Measurements from ENCODE around the gene RPS17.

Gene RPS17

GRCh38 chr15:82568986-82569385, 28.7 kb upstream of the RPS17 start:
- Histone ChIP-seq H3K27me3 (ENCODE audit: control insufficient read depth in 2 of 2, insufficient read depth in 2 of 2, low read length in 2 of 2) (peaks cover 6 to 16% of the 10 kb centered on the region in 2 donors), H3K9me3 (ENCODE audit: control insufficient read depth in 2 of 2, low read length in 2 of 2) (no peaks in the 10 kb centered on the region), H3K9ac (ENCODE audit: low read depth in 1 of 2, low read length in 2 of 2) (no peak overlapping the region), H3K36me3 (ENCODE audit: control insufficient read depth in 2 of 2, insufficient read depth in 2 of 2, low read length in 2 of 2) (no peaks in the 10 kb centered on the region), H3K4me1 (ENCODE audit: control insufficient read depth in 2 of 2, insufficient read depth in 2 of 2, low read length in 2 of 2) (no peaks in the 10 kb centered on the region), H3K4me3 (ENCODE audit: low read length in 2 of 2) (no peak overlapping the region), H3K27ac (ENCODE audit: low read depth in 2 of 2, low read length in 2 of 2) (no peak overlapping the region)

- Histone ChIP-seq H3K27ac (ENCODE audit: low read depth in 2 of 2, low read length in 2 of 2) (no peak overlapping the region), H3K4me3 (ENCODE audit: low read length in 2 of 2) (no peak overlapping the region), H3K9ac (ENCODE audit: low read depth in 1 of 2, low read length in 2 of 2) (no peak overlapping the region), H3K9me3 (ENCODE audit: control insufficient read depth in 2 of 2, low read length in 2 of 2) (no peaks in the 10 kb centered on the region), H3K27me3 (ENCODE audit: control insufficient read depth in 2 of 2, insufficient read depth in 2 of 2, low read length in 2 of 2) (peaks cover 5 to 15% of the 10 kb centered on the region in 2 donors), H3K4me1 (ENCODE audit: control insufficient read depth in 2 of 2, insufficient read depth in 2 of 2, low read length in 2 of 2) (no peaks in the 10 kb centered on the region), H3K36me3 (ENCODE audit: control insufficient read depth in 2 of 2, insufficient read depth in 2 of 2, low read length in 2 of 2) (no peaks in the 10 kb centered on the region)
Measured at GRCh38 chr15:82567661-82568060, 27.4 kb upstream of the RPS17 start.

- no peak overlapping the region for H3K27ac ChIP-seq (ENCODE audit: low read depth in 2 of 2, low read length in 2 of 2)
- H3K4me1 ChIP-seq (ENCODE audit: control insufficient read depth in 2 of 2, insufficient read depth in 2 of 2, low read length in 2 of 2): no peaks in the 10 kb centered on the region
- no peak overlapping the region for H3K4me3 ChIP-seq (ENCODE audit: low read length in 2 of 2)
- no peaks in the 10 kb centered on the region for H3K9me3 ChIP-seq (ENCODE audit: control insufficient read depth in 2 of 2, low read length in 2 of 2)
- H3K27me3 ChIP-seq (ENCODE audit: control insufficient read depth in 2 of 2, insufficient read depth in 2 of 2, low read length in 2 of 2): peaks cover 0 to 8% of the 10 kb centered on the region in 2 donors
- H3K9ac ChIP-seq (ENCODE audit: low read depth in 1 of 2, low read length in 2 of 2): no peak overlapping the region
- no peaks in the 10 kb centered on the region for H3K36me3 ChIP-seq (ENCODE audit: control insufficient read depth in 2 of 2, insufficient read depth in 2 of 2, low read length in 2 of 2)
Measured at GRCh38 chr15:82566690-82567089, 26.4 kb upstream of the RPS17 start.

DNA sequence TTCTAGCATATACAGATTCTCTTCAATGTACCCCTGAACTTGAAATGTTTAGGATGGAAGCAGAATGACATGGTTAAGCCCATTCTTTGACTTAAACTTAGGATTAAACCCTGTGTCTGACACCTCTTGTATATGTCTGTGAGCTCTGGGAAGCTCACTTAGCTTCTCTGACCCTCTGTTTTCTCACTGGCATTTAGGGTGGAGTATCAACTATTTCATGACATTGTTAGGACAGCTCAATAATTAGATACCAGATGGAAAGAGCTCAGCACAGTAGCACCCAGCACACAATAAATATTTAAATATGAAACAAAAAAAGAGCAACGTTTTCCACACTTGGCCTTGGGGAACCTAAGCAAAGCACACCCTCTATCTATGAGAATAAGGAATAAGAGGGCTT, 18.2 kb upstream of the RPS17 start:
- Histone ChIP-seq H3K36me3 (ENCODE audit: control insufficient read depth in 2 of 2, insufficient read depth in 2 of 2, low read length in 2 of 2) (no peaks in the 10 kb centered on the region), H3K9ac (ENCODE audit: low read depth in 1 of 2, low read length in 2 of 2) (no peak overlapping the region), H3K4me1 (ENCODE audit: control insufficient read depth in 2 of 2, insufficient read depth in 2 of 2, low read length in 2 of 2) (no peaks in the 10 kb centered on the region), H3K9me3 (ENCODE audit: control insufficient read depth in 2 of 2, low read length in 2 of 2) (no peaks in the 10 kb centered on the region), H3K27me3 (ENCODE audit: control insufficient read depth in 2 of 2, insufficient read depth in 2 of 2, low read length in 2 of 2) (peaks cover 0 to 4% of the 10 kb centered on the region in 2 donors), H3K27ac (ENCODE audit: low read depth in 2 of 2, low read length in 2 of 2) (no peak overlapping the region), H3K4me3 (ENCODE audit: low read length in 2 of 2) (no peak overlapping the region)

GRCh38 chr15:82556315-82557035, 16.2 kb upstream of the RPS17 start:
- no peak overlapping the region for H3K27ac ChIP-seq (ENCODE audit: low read depth in 2 of 2, low read length in 2 of 2)
- no peak overlapping the region for H3K9ac ChIP-seq (ENCODE audit: low read depth in 1 of 2, low read length in 2 of 2)
- H3K9me3 ChIP-seq (ENCODE audit: control insufficient read depth in 2 of 2, low read length in 2 of 2): no peaks in the 10 kb centered on the region
- no peaks in the 10 kb centered on the region for H3K4me1 ChIP-seq (ENCODE audit: control insufficient read depth in 2 of 2, insufficient read depth in 2 of 2, low read length in 2 of 2)
- H3K4me3 ChIP-seq (ENCODE audit: low read length in 2 of 2): no peak overlapping the region
- H3K36me3 ChIP-seq (ENCODE audit: control insufficient read depth in 2 of 2, insufficient read depth in 2 of 2, low read length in 2 of 2): peaks cover 0 to 3% of the 10 kb centered on the region in 2 donors
- peaks cover 0 to 4% of the 10 kb centered on the region in 2 donors for H3K27me3 ChIP-seq (ENCODE audit: control insufficient read depth in 2 of 2, insufficient read depth in 2 of 2, low read length in 2 of 2)

GRCh38 chr15:82554849-82555248, 14.6 kb upstream of the RPS17 start:
- no peak overlapping the region for H3K27ac ChIP-seq (ENCODE audit: low read depth in 2 of 2, low read length in 2 of 2)

GRCh38 chr15:82554351-82554750, 14.1 kb upstream of the RPS17 start:
- H3K36me3 ChIP-seq (ENCODE audit: control insufficient read depth in 2 of 2, insufficient read depth in 2 of 2, low read length in 2 of 2): peaks cover 0 to 3% of the 10 kb centered on the region in 2 donors
- H3K9me3 ChIP-seq (ENCODE audit: control insufficient read depth in 2 of 2, low read length in 2 of 2): no peaks in the 10 kb centered on the region
- H3K27ac ChIP-seq (ENCODE audit: low read depth in 2 of 2, low read length in 2 of 2): no peak overlapping the region
- H3K4me3 ChIP-seq (ENCODE audit: low read length in 2 of 2): no peak overlapping the region
- no peak overlapping the region for H3K9ac ChIP-seq (ENCODE audit: low read depth in 1 of 2, low read length in 2 of 2)
- peaks cover 0 to 4% of the 10 kb centered on the region in 2 donors for H3K27me3 ChIP-seq (ENCODE audit: control insufficient read depth in 2 of 2, insufficient read depth in 2 of 2, low read length in 2 of 2)
- H3K4me1 ChIP-seq (ENCODE audit: control insufficient read depth in 2 of 2, insufficient read depth in 2 of 2, low read length in 2 of 2): no peaks in the 10 kb centered on the region

More at GRCh38 chr15:82554849-82555248, 14.6 kb upstream of the RPS17 start:
- no peaks in the 10 kb centered on the region for H3K9me3 ChIP-seq (ENCODE audit: control insufficient read depth in 2 of 2, low read length in 2 of 2)
- no peak overlapping the region for H3K9ac ChIP-seq (ENCODE audit: low read depth in 1 of 2, low read length in 2 of 2)
- peaks cover 0 to 4% of the 10 kb centered on the region in 2 donors for H3K27me3 ChIP-seq (ENCODE audit: control insufficient read depth in 2 of 2, insufficient read depth in 2 of 2, low read length in 2 of 2)
- peaks cover 0 to 3% of the 10 kb centered on the region in 2 donors for H3K36me3 ChIP-seq (ENCODE audit: control insufficient read depth in 2 of 2, insufficient read depth in 2 of 2, low read length in 2 of 2)
- no peaks in the 10 kb centered on the region for H3K4me1 ChIP-seq (ENCODE audit: control insufficient read depth in 2 of 2, insufficient read depth in 2 of 2, low read length in 2 of 2)
- no peak overlapping the region for H3K4me3 ChIP-seq (ENCODE audit: low read length in 2 of 2)

- Histone ChIP-seq H3K27ac (ENCODE audit: low read depth in 2 of 2, low read length in 2 of 2) (no peak overlapping the region), H3K36me3 (ENCODE audit: control insufficient read depth in 2 of 2, insufficient read depth in 2 of 2, low read length in 2 of 2) (peaks cover 0 to 3% of the 10 kb centered on the region in 2 donors), H3K27me3 (ENCODE audit: control insufficient read depth in 2 of 2, insufficient read depth in 2 of 2, low read length in 2 of 2) (peaks cover 0 to 4% of the 10 kb centered on the region in 2 donors), H3K9me3 (ENCODE audit: control insufficient read depth in 2 of 2, low read length in 2 of 2) (no peaks in the 10 kb centered on the region), H3K9ac (ENCODE audit: low read depth in 1 of 2, low read length in 2 of 2) (no peak overlapping the region), H3K4me3 (ENCODE audit: low read length in 2 of 2) (no peak overlapping the region), H3K4me1 (ENCODE audit: control insufficient read depth in 2 of 2, insufficient read depth in 2 of 2, low read length in 2 of 2) (no peaks in the 10 kb centered on the region)
Measured at GRCh38 chr15:82553846-82554245, 13.6 kb upstream of the RPS17 start.

DNA sequence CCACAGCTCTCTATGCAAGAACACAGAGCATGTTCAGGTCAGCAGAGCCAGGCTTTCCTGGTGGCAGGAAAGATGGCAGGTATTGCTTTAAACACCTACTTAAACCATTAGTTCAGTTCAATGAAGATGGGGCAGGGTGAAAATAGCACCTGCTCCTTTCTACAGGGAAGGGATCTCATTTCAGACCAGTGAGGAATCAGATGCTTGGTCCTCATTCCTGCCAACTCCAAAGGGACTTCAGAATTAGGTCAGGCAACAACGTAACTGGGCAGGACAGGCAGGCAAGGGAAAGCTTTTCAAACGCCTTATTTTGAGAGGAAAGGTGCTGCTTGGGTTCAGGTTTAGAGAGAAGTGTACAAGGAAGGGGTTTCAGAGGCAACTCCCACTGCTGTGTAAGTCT, 12.6 kb upstream of the RPS17 start:
- H3K27me3 ChIP-seq (ENCODE audit: control insufficient read depth in 2 of 2, insufficient read depth in 2 of 2, low read length in 2 of 2): peaks cover 0 to 4% of the 10 kb centered on the region in 2 donors
- H3K9me3 ChIP-seq (ENCODE audit: control insufficient read depth in 2 of 2, low read length in 2 of 2): no peaks in the 10 kb centered on the region
- peaks cover 0 to 3% of the 10 kb centered on the region in 2 donors for H3K36me3 ChIP-seq (ENCODE audit: control insufficient read depth in 2 of 2, insufficient read depth in 2 of 2, low read length in 2 of 2)
- H3K27ac ChIP-seq (ENCODE audit: low read depth in 2 of 2, low read length in 2 of 2): no peak overlapping the region
- H3K4me1 ChIP-seq (ENCODE audit: control insufficient read depth in 2 of 2, insufficient read depth in 2 of 2, low read length in 2 of 2): no peaks in the 10 kb centered on the region
- no peak overlapping the region for H3K4me3 ChIP-seq (ENCODE audit: low read length in 2 of 2)
- H3K9ac ChIP-seq (ENCODE audit: low read depth in 1 of 2, low read length in 2 of 2): no peak overlapping the region

DNA sequence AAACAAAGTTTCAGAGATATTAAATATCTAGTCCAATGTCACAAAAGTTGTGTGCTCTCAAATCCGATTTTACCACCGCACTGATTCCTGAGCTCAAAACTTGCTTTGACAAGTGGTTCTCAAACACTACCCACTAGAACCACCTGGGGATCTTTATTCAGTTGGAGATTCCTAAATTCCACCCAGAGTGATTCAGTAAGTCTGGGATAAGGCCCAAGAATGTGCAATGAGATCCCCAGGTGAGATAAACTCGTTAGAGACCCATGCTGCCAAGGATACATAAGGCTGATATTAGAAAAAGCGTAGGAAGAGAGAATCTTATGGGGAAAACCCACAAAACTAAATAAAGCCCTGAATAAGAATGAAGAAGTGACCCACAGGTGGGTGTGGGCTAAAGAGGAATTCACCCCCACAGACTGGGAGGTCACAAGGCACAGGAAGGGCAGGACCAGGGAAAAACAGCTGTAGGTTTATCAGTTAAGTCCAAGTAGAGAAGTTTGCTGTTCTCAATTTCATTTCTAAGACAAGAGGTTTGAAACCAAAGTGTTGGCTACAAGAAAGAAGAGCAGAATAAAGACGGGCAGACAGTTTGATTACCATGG, 11.5 kb upstream of the RPS17 start:
- Histone ChIP-seq H3K36me3 (ENCODE audit: control insufficient read depth in 2 of 2, insufficient read depth in 2 of 2, low read length in 2 of 2) (peaks cover 0 to 3% of the 10 kb centered on the region in 2 donors), H3K9me3 (ENCODE audit: control insufficient read depth in 2 of 2, low read length in 2 of 2) (no peaks in the 10 kb centered on the region), H3K27ac (ENCODE audit: low read depth in 2 of 2, low read length in 2 of 2) (no peak overlapping the region), H3K4me3 (ENCODE audit: low read length in 2 of 2) (no peak overlapping the region), H3K9ac (ENCODE audit: low read depth in 1 of 2, low read length in 2 of 2) (no peak overlapping the region), H3K4me1 (ENCODE audit: control insufficient read depth in 2 of 2, insufficient read depth in 2 of 2, low read length in 2 of 2) (no peaks in the 10 kb centered on the region), H3K27me3 (ENCODE audit: control insufficient read depth in 2 of 2, insufficient read depth in 2 of 2, low read length in 2 of 2) (peaks cover 0 to 4% of the 10 kb centered on the region in 2 donors)
